ENCODE results near the gene PHEX. TPM values are rescaled to one million over a fixed set of nuclear protein-coding genes. Genes with fewer than 3 reads are reported as not detected.
A peak's percentile ranks its signal among the peaks of the same experiment; 100 is the strongest.

The PHEX gene
- total RNA-seq, 1 donor from 2014 or later = 2.0 TPM

DNA sequence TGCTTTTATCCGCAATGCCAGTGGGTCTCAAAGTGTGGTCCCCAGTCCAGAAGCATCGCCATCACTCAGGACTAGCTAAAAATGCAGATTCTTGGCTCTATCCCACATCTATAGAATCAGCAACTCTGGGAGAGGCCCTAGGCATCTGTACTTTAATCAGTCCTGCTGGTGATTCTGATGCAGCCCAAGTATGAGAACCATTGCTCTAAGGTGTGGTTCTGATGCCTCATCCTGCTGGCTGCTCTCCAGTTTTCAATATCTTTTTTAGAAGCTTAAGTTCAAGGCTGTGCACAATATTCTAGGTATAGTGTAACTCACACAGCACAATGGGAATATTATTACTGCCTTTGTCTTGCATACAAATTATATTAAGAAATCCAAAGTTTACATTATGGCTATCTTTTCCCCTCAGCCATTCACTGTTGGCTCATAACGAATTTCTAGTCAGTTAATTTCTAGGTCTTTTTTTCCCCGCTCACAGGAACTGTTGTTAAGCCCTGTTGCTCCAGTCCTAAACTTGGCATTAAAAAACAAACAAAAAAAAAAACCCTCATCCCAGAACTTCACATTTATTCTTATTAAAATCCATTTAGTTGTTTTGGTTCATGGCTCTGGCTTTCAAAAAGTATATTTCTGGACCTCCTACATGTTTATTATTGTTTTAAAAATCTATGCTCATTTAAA, 109.1 kb downstream of the PHEX start:
- FAIRE-seq (no peak), DNase-seq (ENCODE audit: low spot score in 2 of 2) (no peak)

DNA sequence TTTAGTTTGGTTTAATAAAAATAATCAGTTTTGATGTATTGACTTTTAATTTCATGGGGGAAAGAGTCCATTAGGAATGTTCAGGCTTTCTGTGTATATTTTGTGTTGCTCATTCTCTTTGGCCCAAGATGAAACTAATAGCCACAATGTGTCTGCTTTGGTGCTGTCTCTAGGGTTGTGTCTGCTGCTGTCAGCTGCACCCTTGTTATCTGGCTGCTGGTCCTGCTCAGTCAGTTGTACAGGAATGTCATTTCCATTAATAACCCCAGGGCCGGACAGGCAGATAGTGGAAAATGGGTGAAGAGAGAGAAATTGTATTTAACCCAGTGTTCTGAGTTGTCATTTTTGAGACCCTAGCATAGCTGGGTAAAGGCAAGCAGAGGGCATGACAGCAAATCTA, 115.1 kb downstream of the PHEX start:
- FAIRE-seq (no peak), DNase-seq (ENCODE audit: low spot score in 2 of 2) (no peak)

DNA sequence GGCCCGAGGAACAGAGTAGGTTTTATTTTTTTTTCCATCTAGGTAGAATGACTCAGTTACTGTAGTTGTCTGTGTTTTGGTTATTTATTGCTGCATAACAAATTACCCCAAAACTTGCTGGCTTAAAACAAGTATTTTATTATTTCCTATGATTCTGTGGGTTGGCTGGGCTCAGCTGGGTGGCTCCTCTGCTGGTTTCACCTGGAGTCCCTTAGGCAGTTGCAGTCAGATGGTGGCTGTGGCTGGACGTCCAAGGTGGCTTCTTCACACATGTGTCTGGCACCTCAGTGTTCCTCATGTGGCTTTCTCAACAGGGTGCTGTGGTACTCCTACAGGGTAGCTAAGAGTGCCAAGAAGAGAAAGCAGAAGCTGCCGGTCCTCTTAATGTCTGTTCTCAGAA, 115.8 kb downstream of the PHEX start:
- FAIRE-seq (no peak), DNase-seq (ENCODE audit: low spot score in 2 of 2) (no peak)

DNA sequence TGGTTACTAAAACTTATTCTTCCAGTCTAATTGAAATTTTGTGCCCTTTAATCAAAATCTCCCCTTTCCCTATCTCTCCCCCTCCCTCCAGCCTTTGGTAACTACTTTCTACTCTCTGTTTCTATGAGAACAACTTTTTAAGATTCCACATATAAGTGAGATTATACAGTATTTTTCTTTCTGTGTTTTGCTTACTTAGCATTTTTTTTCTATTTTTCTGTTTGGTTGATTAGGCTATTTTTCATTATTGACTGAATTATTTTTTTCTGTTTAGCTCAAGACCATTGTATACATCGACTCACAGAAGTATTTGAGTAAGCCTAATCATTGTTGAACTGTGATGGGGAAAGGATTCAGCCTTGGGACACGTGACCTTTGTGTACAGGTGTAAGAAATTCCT, 116.4 kb downstream of the PHEX start:
- FAIRE-seq (no peak), DNase-seq (ENCODE audit: low spot score in 2 of 2) (no peak)

DNA sequence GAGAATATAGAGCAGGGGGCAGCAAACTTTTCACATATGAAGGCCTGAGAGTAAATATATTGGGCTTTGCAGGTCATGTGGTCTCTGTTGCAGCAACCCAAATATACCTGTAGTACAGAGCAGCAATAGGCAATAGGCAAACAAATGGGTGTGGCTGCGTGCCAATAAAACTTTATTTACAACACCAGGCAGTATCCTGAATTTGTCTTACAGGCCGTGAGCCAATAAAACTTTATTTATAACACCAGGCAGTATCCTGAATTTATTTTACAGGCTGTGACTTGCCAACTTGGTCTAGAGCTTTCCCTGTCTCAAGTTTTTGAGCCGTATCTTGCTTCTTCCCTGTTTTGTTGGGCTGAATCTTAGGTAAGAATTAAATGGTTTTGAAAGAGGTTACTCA, 118.2 kb downstream of the PHEX start:
- no peak for DNase-seq (ENCODE audit: low spot score in 2 of 2)
- FAIRE-seq = no peak

DNA sequence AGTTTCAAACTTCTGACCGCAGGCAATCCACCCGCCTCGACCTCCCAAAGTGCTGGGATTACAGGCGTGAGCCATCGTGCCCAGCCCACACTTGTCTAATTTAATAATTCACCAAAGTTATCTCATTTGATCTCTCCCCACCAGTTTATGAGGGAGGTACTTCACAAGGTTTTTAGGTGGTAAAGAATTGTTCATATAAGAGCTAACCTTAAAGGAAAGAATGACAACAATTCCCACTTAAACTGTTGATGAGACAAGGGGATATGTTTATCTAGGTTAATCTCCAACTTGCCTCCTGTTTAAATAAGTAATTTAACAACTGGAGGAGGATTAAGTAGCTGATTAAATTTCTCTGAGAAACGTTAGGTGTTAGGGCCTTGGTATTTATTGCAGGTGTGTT, 123.0 kb downstream of the PHEX start:
- FAIRE-seq = no peak
- DNase-seq (ENCODE audit: low spot score in 2 of 2) = no peak

DNA sequence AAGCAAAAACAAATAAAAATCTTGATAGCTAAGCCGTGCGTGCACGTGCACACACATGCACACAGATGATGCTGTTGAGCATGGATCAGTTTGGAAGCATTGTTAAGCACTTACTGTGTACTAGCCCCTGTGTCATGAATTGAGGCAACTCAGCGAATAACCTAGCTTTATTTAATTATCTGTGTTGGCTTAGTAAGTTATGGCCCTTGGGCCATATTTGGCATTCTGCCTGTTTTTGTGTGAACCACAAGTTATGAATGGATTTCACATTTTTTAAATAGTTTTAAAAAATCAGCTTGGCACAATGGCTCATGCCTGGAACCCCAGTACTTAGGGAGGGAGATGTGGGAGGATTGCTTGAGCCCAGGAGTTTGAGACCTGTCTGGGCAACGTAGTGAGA, 126.9 kb downstream of the PHEX start:
- no peak for DNase-seq (ENCODE audit: low spot score in 2 of 2)
- no peak for FAIRE-seq

DNA sequence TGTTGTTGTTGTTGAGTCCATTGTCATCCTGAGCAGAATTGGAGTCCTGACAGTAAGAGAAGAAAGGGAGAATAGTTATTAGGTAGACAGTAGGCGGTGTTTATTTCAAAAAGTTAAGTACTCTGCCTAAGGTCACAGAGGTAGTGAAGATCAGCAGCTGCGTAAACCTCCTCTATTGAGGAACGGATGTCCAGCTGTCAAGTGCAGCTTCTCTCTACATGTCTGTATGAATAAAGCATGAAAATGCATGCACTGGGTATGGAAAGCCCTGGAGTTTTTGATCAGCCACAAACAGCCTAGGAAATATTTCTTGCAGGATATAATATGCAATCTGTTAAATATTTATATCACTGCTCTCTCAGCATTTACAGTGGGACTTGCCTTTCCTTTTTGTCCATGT, 131.2 kb downstream of the PHEX start:
- no peak for FAIRE-seq

DNA sequence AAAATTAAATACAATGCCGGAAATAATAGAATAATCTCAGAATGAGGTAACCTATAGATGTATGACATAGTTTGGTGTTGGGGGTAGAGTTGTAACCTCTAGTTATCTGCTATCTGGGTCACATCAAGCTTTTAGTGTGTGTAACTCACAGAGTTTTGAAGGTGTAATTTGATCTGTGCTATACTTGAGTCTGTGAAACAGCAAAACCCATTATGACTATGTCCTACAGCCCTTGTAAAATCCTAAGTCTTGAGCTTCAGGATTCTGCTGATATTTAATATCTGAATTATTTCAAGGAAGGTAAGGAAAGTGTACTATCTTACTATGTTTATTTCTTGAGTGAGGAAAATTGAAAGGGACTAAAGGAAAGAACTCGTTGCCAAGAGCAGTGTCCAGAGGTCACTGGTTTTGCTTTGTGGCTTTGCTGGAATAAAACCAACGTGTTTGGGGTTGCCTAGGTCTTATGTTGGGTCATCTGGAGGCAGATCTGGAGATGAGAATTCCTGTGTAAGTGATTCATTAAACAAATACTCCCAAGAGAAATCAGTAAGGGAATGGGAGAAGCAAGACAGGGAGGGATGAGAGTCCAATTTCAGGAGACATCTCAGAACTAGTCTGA, 132.8 kb downstream of the PHEX start:
- DNase-seq (ENCODE audit: low spot score in 2 of 2) = no peak
- FAIRE-seq = no peak

More for the DNA sequence above, 131.2 kb downstream of the PHEX start:
- DNase-seq (ENCODE audit: low spot score in 2 of 2) = no peak

DNA sequence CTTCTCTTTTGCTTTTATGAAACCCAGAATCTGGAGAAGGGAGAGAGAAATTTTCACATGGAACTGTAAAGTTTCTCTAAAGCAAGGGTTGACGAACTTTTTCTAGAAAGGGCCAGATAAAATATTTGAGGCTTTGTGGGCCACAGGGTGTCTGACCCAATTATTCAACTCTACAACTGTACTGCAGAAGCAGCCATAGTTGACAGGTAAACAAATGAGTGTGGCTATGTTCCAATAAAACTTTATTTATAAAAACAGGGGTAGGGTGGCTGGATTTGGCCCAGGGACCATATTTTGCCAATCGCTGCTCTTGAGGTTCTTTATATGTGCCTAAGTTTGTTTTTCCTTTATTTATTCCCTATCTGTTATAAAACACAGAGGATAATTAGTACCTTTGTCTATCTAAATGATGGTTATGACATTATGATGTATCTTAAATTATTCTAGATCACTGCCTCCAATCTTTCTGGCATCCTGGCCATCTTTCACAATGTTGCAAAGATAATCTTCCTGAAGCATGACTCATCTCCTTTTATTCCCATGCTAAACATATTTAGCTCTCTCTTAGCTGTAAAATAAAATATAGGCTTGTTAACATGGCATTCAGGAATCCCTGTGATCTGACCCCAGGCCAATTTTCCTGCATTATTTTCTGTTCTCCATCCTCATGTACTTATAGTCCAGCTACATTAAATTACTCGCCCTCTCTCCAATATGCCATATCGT, 133.8 kb downstream of the PHEX start:
- no peak for FAIRE-seq
- no peak for DNase-seq (ENCODE audit: low spot score in 2 of 2)

DNA sequence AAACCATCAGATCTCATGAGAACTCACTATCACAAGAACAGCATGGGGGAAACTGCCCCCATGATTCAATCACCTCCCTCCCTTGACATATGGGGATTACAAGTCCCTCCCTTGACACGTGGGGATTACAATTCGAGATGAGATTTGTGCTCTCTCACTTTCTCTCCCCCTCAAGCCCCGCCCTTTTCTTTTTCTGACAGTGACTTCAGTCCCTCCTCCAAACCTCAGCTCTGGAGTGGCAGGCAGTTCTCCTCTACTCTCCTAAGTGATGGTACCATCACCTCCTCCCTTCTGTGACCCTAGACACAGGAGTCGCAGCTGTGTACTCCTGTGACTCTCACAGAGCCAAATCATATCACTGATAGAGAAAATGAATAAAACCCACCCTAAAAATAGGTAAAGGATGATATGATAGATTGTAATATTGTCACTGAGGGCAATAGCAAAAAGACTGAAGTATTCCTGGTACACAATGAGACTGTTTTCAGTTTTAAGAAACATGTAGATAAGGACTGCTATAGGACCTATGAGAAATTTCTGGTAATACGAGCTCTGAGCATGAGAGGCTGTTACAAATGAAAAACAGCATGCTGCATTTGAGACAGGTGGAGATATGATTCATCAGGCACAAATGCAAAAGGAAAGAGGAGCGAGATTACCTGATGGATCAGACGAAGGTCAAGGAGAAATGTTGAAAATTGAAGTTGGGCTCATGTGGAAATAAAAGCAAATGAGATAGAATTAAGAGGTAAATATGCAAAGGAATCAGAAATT, 139.3 kb downstream of the PHEX start:
- DNase-seq (ENCODE audit: low spot score in 2 of 2) (no peak), FAIRE-seq (no peak)

DNA sequence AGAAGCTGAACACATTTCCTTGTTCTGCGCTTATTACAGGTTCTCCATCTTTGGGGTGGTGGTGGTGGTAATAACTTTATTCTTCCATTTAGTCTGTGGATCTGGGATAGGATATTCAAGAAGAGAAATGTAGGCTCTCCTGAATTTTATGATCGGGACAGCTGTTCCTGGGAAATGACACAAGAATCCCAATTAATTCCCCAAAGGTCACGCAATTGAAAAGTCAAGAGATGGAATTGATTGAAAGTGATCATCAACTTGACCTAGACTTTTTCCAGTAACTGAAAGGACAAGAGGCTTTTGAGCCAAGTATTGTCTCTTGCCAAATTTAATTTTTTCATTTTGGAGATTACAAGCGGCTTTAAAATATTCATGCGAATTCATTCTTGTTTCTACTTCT, 141.8 kb downstream of the PHEX start:
- FAIRE-seq = no peak
- no peak for DNase-seq (ENCODE audit: low spot score in 2 of 2)

DNA sequence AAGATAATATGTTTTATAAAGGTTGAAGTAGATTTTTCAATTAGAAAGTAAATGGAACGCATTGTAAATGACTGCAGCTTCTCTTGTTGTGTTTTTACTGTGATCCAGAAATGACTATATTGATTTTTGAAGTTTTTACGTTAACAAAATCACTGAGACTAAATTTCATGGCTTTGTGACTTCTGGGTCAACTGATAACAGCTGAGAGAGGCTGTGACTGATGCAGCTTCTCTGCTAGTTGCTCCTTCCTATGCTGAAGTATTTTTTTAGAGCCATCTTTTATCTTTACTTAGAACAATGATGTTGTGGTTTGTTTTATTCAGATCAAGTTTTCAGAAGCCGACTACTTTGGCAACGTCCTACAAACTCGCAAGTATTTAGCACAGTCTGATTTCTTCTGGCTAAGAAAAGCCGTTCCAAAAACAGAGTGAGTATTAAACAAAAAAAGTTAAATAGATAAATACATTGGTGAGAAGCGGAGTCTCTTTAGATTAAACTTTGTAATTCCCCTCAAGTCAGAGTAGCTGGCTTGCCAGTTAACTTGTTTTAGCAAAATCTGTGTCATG, 145.9 kb downstream of the PHEX start:
- DNase-seq (ENCODE audit: low spot score in 2 of 2) (no peak), FAIRE-seq (no peak)

DNA sequence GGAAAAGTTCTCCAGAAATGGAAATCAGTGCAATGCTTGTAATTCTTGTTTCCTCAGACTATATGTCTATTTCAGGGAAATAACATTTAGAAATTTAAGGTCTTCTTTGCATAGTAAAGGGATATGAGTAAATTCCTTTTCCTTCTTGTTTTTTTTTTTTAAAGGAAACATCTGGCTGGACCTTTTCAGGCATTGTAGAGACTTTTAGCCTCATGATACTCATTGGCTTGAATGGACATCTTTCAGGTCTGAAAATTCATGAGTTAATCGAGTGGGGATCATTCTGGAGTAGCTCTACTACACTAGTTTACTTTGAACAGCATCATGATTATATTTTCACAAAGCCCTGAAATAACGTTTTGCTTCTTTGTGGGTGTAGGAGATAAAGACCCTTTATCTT, 152.0 kb downstream of the PHEX start:
- DNase-seq (ENCODE audit: low spot score in 2 of 2) (no peak), FAIRE-seq (no peak)

DNA sequence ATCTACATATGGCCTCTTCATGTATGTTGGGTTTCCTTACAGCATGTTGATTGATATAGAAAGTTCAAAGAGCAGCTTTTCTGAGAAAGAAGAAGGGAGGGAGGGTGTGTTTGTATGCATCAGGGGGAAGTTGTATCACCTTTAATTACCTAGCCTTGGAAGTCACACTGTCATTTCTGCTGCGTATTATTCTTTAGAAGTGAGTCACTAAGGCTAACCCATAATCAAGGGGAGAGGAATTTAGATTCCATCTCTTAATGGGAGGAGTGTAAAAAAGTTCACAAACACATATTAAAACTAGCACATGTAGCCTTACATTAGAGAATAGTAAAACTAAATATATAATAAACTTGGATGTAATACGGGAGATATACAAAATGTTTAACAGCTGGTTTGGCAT, 154.0 kb downstream of the PHEX start:
- DNase-seq (ENCODE audit: low spot score in 2 of 2) (no peak), FAIRE-seq (no peak)

DNA sequence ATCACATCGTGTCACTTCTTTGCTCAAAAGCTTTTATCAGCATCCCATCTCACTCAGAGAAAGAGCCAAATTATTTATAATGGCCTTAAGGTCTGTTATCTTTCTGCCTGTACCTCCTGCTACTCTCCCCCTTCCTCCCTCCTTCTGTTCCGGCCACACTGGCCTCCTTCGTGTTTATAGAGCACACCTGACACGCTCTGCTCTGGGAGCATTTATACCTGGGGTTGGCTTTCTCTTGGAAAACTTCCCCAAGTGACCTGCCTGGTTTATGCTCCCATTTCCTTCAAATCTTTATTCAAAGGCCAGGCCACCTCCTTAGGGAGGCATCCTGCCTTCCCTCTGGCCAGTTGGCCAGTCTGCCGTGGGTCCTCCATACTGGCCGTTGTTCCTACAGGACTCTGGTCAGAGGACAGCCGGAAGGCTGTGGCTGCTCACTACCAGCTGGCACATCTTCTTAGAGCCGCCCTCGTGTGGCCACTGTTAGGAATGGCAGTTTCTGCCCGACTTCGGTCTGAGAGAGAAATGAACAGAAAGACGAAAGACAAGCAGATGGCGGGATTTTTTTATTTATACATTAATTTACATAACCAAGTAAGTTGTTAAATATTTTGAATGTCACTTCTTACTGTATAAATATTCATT, 160.4 kb downstream of the PHEX start:
- FAIRE-seq (no peak), DNase-seq (ENCODE audit: low spot score in 2 of 2) (peak in 1 of 2 donors; percentile 12)

DNA sequence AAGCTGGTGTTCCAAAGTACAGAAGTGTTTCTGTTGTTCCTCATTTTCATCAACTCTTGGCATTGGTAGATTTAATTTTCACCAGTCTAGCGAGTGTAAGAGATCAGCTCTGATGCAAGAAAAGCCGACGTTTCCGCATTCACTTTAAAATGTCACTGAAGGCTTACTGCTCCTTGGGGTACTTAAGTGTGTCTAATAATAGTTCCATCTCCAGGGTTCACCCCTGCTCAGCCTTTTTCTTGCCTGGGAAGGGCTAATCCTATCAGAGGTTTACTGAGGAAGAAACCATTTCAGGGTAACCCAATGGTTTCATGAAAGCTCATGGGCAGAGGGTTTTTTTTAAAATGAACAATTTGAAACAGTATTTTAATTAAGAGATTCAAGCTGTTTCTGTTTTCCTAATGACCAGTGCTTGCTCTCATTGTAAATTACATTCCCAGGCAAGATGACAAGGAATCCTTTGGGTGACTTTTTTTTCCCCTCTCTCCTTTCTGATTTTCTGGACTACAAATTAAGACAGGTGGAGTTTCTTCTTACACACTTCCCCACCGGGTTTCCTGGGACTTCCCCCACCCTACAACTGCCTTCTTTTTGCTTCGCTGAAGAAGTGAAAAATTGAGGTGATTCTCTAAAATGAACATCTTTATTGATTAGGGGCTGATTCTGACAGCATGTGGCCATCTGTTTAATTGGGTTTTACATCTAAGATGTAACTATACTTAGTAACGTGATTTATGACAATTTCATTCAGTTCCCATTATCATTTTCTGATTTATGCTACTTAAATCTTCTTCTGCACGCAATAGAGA, 161.9 kb downstream of the PHEX start:
- DNase-seq (ENCODE audit: low spot score in 2 of 2) = no peak
- FAIRE-seq = no peak

DNA sequence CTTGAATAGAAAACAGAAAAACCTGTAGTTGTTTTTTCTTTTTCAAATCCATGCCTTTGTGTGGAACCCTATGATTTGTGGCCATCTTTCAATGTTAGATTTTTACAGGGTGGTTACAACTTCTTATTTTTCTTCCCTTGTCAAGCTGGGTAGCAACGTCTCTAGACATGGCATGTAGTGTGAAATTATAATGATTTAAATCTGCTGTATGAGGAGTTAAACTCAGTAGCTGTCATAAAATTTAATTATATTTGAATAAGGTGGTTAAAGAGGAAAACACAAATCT, 162.5 kb downstream of the PHEX start:
- no peak for FAIRE-seq
- DNase-seq (ENCODE audit: low spot score in 2 of 2) = no peak

DNA sequence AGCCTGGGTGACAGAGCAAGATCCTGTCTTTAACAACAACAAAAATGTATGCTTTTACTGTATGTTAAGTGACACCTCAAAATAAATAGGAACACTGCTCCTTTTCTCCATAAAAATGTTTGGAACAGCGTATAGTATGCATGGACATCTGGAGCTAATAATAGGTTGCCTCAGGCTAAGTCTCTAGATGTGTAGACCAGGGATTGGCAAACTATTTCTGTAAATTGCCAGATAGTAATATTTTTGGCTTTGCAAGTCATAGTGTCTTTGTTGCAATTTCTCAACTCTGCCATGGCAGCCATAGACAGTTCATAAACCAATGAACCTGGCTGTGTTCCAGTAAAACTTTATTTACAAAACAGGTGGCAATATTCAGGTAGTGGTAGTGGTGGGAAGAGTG, 164.0 kb downstream of the PHEX start:
- no peak for DNase-seq (ENCODE audit: low spot score in 2 of 2)
- FAIRE-seq = no peak

DNA sequence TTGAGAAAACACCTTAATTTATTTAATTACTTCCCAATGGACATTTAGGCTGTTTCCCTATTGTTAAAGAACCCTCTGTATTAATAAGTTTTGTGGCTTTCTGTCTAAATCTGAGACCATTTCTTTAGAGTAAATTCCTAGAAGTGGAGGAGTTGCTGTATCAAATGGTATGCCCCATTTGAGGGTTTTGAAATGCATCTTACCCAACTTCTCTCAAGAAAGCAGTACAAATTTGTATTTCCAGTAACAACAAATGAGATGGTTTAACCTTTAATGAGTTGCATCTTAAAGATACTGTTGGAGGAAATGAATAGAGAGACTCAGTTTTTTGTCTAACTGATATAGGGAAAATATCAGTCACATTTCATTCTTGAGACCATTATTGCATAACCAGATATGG, 170.1 kb downstream of the PHEX start:
- DNase-seq (ENCODE audit: low spot score in 2 of 2) = no peak
- no peak for FAIRE-seq
